ENCODE data around the gene STX16.

DNA sequence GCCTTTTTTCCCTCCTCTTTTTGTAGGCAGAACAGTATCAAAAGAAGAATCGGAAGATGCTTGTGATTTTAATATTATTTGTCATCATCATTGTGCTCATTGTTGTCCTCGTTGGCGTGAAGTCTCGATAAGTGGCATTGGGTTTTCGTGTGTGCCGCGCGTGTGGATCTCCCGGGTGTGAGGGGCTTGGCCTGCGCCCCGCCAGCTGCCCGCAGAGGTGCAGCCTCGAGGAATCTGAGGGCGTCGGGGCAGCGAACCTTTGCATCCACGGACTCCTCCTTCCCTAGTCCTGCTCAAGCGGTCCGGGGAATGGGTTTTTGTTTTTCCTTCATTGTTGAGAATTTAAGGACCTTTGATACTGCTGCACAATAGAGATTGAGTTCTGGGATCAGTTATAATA lies 25.1 kb downstream of the STX16 start:
- TF ChIP-seq, protein P1, sequence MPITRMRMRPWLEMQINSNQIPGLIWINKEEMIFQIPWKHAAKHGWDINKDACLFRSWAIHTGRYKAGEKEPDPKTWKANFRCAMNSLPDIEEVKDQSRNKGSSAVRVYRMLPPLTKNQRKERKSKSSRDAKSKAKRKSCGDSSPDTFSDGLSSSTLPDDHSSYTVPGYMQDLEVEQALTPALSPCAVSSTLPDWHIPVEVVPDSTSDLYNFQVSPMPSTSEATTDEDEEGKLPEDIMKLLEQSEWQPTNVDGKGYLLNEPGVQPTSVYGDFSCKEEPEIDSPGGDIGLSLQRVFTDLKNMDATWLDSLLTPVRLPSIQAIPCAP (CRISPR knock-in tag; IDR thresholded peaks at IDR 0.05): no peak
- TF ChIP-seq, protein P2, sequence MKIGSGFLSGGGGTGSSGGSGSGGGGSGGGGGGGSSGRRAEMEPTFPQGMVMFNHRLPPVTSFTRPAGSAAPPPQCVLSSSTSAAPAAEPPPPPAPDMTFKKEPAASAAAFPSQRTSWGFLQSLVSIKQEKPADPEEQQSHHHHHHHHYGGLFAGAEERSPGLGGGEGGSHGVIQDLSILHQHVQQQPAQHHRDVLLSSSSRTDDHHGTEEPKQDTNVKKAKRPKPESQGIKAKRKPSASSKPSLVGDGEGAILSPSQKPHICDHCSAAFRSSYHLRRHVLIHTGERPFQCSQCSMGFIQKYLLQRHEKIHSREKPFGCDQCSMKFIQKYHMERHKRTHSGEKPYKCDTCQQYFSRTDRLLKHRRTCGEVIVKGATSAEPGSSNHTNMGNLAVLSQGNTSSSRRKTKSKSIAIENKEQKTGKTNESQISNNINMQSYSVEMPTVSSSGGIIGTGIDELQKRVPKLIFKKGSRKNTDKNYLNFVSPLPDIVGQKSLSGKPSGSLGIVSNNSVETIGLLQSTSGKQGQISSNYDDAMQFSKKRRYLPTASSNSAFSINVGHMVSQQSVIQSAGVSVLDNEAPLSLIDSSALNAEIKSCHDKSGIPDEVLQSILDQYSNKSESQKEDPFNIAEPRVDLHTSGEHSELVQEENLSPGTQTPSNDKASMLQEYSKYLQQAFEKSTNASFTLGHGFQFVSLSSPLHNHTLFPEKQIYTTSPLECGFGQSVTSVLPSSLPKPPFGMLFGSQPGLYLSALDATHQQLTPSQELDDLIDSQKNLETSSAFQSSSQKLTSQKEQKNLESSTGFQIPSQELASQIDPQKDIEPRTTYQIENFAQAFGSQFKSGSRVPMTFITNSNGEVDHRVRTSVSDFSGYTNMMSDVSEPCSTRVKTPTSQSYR (CRISPR knock-in tag; IDR thresholded peaks at IDR 0.05): no peak
- TF ChIP-seq, protein P3, sequence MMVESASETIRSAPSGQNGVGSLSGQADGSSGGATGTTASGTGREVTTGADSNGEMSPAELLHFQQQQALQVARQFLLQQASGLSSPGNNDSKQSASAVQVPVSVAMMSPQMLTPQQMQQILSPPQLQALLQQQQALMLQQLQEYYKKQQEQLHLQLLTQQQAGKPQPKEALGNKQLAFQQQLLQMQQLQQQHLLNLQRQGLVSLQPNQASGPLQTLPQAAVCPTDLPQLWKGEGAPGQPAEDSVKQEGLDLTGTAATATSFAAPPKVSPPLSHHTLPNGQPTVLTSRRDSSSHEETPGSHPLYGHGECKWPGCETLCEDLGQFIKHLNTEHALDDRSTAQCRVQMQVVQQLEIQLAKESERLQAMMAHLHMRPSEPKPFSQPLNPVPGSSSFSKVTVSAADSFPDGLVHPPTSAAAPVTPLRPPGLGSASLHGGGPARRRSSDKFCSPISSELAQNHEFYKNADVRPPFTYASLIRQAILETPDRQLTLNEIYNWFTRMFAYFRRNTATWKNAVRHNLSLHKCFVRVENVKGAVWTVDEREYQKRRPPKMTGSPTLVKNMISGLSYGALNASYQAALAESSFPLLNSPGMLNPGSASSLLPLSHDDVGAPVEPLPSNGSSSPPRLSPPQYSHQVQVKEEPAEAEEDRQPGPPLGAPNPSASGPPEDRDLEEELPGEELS (CRISPR knock-in tag; IDR thresholded peaks at IDR 0.05): no peak

Measured in WTC11 (cell line).